ENCODE results near the gene GRK2. TPM values are rescaled to one million over a fixed set of nuclear protein-coding genes. Genes with fewer than 3 reads are reported as not detected.
A peak's percentile ranks its signal among the peaks of the same experiment; 100 is the strongest.

The GRK2 gene
- total RNA-seq, 1 experiment from 2014 or later = 69.8 TPM

DNA sequence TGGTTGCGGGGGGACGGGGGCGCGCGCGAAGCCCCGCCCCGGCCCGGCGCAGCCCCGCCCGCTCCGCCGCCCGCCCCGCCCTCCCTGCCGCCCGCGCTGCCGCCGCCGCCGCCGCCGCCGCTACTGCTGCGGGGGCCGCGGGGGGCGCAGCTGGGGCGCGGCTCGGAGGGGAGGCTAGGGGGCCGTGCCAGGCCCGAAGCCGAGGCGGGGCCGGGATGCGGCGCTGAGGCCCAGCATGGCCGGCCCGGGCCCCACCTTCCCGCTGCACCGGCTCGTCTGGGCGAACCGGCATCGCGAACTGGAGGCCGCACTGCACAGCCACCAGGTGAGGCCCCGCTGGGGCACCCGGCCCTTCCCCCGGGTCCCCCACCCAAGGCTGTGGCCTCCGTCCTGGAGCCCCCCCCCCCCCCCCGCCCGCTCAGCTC lies 23.0 kb downstream of the GRK2 start, which contains the start of gene ANKRD13D:
TSS of gene ANKRD13D (plus strand) at position 78 of the 425 bp plus-strand sequence. CDS start at position 236, 158 bp downstream.
- CTCF ChIA-PET = interaction anchor here (1.2 to 1.3 kb wide), 2 partner anchors 15 to 23 kb away, joined by 3 read pairs; no protein-coding TSS in a partner anchor
- intact Hi-C loops (cut with micrococcal nuclease; ENCODE audit: unreplicated experiment) = no loop called here
- H3K27ac Mint-ChIP-seq (ENCODE audit: unreplicated experiment) = peak within 1 kb of the TSS; percentile 92
- TF ChIP-seq, protein P1, sequence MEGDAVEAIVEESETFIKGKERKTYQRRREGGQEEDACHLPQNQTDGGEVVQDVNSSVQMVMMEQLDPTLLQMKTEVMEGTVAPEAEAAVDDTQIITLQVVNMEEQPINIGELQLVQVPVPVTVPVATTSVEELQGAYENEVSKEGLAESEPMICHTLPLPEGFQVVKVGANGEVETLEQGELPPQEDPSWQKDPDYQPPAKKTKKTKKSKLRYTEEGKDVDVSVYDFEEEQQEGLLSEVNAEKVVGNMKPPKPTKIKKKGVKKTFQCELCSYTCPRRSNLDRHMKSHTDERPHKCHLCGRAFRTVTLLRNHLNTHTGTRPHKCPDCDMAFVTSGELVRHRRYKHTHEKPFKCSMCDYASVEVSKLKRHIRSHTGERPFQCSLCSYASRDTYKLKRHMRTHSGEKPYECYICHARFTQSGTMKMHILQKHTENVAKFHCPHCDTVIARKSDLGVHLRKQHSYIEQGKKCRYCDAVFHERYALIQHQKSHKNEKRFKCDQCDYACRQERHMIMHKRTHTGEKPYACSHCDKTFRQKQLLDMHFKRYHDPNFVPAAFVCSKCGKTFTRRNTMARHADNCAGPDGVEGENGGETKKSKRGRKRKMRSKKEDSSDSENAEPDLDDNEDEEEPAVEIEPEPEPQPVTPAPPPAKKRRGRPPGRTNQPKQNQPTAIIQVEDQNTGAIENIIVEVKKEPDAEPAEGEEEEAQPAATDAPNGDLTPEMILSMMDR (IDR thresholded peaks at IDR 0.05; ENCODE audit: unreplicated experiment) = no peak
- H3K4me1 Mint-ChIP-seq (ENCODE audit: low read depth, unreplicated experiment) = peaks cover 25% of the 10 kb centered on the region
- H3K27me3 Mint-ChIP-seq (ENCODE audit: unreplicated experiment) = no peaks in the 10 kb centered on the region
- H3K9me3 Mint-ChIP-seq (ENCODE audit: low read depth, unreplicated experiment) = no peaks in the 10 kb centered on the region
- H3K4me3 Mint-ChIP-seq (ENCODE audit: low read depth, unreplicated experiment) = peak within 1 kb of the TSS; percentile 81
- BruUV-seq (replicated peaks) = no TSS peak
- peaks cover 73% of the 10 kb centered on the region for H3K36me3 Mint-ChIP-seq (ENCODE audit: insufficient read depth, unreplicated experiment)
- no peak for DNase-seq

- H3K27ac Mint-ChIP-seq (ENCODE audit: unreplicated experiment) = peak overlapping the region; percentile 81
- H3K27me3 Mint-ChIP-seq (ENCODE audit: unreplicated experiment) = no peaks in the 10 kb centered on the region
- CTCF ChIA-PET = interaction anchor here (1.2 kb wide), 1 partner anchor 15 kb away, joined by 3 read pairs; no protein-coding TSS in a partner anchor
- H3K9me3 Mint-ChIP-seq (ENCODE audit: low read depth, unreplicated experiment) = no peaks in the 10 kb centered on the region
- TF ChIP-seq, protein P1 (IDR thresholded peaks at IDR 0.05; ENCODE audit: unreplicated experiment) = no peak
- peaks cover 68% of the 10 kb centered on the region for H3K36me3 Mint-ChIP-seq (ENCODE audit: insufficient read depth, unreplicated experiment)
- intact Hi-C loops (cut with micrococcal nuclease; ENCODE audit: unreplicated experiment) = no loop called here
- no peak for DNase-seq
- BruUV-seq (replicated peaks) = no TSS peak
- H3K4me3 Mint-ChIP-seq (ENCODE audit: low read depth, unreplicated experiment) = peak overlapping the region; percentile 81
- H3K4me1 Mint-ChIP-seq (ENCODE audit: low read depth, unreplicated experiment) = peaks cover 25% of the 10 kb centered on the region
Measured at GRCh38 chr11:67289651-67290479, 23.6 kb downstream of the GRK2 start.

DNA sequence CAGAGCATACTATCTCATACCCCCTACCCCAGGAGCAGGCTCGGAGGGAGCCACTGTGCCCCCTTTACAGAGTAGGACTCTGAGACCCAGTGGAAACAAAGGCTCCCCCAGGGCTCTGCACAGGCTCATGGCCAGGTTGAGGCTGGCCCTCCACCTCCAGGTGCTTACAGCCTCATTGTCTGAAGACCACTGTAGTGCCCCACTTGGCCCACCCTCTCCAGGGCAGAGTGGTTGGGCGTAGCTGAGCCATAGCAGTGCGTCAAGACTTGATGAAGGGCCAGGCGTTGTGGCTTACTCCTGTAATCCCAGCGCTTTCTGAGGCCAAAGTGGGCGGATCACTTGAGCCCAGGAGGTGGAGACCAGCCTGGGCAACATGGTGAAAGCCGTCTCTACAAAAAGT lies 24.5 kb downstream of the GRK2 start:
- BruUV-seq (replicated peaks) = no TSS peak
- intact Hi-C loops (cut with micrococcal nuclease; ENCODE audit: unreplicated experiment) = no loop called here
- Mint-ChIP-seq H3K27ac (ENCODE audit: unreplicated experiment) (no peak overlapping the region), H3K9me3 (ENCODE audit: low read depth, unreplicated experiment) (no peaks in the 10 kb centered on the region), H3K27me3 (ENCODE audit: unreplicated experiment) (no peaks in the 10 kb centered on the region), H3K4me1 (ENCODE audit: low read depth, unreplicated experiment) (peaks cover 25% of the 10 kb centered on the region), H3K36me3 (ENCODE audit: insufficient read depth, unreplicated experiment) (peaks cover 59% of the 10 kb centered on the region), H3K4me3 (ENCODE audit: low read depth, unreplicated experiment) (no peak overlapping the region)
- TF ChIP-seq, protein P1 (IDR thresholded peaks at IDR 0.05; ENCODE audit: unreplicated experiment) = no peak
- CTCF ChIA-PET = no interaction called here
- DNase-seq = no peak

DNA sequence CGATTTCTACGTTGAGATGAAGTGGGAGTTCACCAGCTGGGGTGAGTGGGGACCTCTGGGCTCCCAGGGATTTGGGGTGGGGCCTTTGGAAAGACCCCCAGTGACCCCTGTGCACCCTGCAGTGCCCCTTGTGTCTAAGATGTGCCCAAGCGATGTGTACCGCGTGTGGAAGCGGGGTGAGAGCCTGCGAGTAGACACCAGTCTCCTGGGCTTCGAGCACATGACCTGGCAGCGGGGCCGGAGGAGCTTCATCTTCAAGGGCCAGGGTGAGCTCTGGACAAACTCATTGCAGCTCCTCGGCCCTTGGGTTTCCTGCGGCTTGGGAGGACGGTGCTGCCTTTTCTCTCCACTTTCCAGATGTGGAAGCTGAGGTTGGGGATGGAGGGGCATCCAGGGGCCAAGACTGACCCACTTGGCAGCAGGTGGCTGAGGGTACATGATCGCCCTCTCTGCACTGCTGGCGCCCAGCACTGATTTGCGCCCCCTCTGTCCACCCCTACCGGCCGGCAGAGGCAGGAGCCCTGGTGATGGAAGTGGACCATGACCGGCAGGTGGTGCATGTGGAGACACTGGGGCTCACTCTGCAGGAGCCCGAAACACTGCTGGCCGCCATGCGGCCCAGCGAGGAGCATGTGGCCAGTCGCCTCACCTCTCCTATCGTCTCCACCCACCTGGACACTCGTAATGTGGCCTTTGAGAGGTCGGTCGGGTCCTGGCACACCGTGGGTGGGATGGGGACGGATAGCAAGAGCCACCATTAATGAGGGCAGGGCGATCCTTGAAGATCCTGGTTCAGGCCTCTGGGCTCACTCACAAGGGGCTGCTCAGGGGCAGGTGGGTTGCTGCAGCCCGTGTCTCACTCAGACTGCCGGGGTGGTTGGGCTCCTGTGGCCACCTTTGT lies 25.5 kb downstream of the GRK2 start:
- no peak overlapping the region for H3K4me3 Mint-ChIP-seq (ENCODE audit: low read depth, unreplicated experiment)
- H3K36me3 Mint-ChIP-seq (ENCODE audit: insufficient read depth, unreplicated experiment) = peaks cover 61% of the 10 kb centered on the region
- intact Hi-C loops (cut with micrococcal nuclease; ENCODE audit: unreplicated experiment) = no loop called here
- peaks cover 25% of the 10 kb centered on the region for H3K4me1 Mint-ChIP-seq (ENCODE audit: low read depth, unreplicated experiment)
- TF ChIP-seq, protein P1 (IDR thresholded peaks at IDR 0.05; ENCODE audit: unreplicated experiment) = no peak
- CTCF ChIA-PET = interaction anchor here (0.5 to 1.8 kb wide), 5 partner anchors 11 to 66 kb away, joined by 3 to 7 read pairs (median 6); partner anchors contain the start of gene SSH3
- no peak for DNase-seq
- H3K27ac Mint-ChIP-seq (ENCODE audit: unreplicated experiment) = no peak overlapping the region
- peaks cover 3% of the 10 kb centered on the region for H3K9me3 Mint-ChIP-seq (ENCODE audit: low read depth, unreplicated experiment)
- no peaks in the 10 kb centered on the region for H3K27me3 Mint-ChIP-seq (ENCODE audit: unreplicated experiment)
- no TSS peak for BruUV-seq (replicated peaks)

Data from Calu3 (cell line).